Glomerular endothelial cell (primary cell): ENCODE measurements around the gene ZCRB1. TPM values are rescaled to one million over a fixed set of nuclear protein-coding genes. Genes with fewer than 3 reads are reported as not detected.
"Not testable (repeated sequence)": the region's sequence is repeated elsewhere in the genome, so short reads cannot be mapped to it uniquely, and the experiment has no call there.

Experiments used
- DNase-seq: peaks from one replicate; pipeline ENCODE4 v3.0.0-alpha.2; 2011; ENCODE audit warnings: low read depth, low spot score; ENCODE audit errors: extremely low read depth
- total RNA-seq: library from RNA; depleted of rRNA; stranded (reverse); fragments of >200 nt; gene quantifications from 2 replicates; pipeline ENCODE4 v1.2.3, GENCODE V29; 2015

Gene ZCRB1, protein sequence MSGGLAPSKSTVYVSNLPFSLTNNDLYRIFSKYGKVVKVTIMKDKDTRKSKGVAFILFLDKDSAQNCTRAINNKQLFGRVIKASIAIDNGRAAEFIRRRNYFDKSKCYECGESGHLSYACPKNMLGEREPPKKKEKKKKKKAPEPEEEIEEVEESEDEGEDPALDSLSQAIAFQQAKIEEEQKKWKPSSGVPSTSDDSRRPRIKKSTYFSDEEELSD
- 30.3 and 33.3 TPM in 2 replicates for total RNA-seq

GRCh38 chr12:42325653-42326474, at the start of gene ZCRB1, which contains the start of gene PPHLN1:
TSS of gene ZCRB1 (minus strand) at chr12:42326094. CDS start at chr12:42324102, 1,992 bp downstream.
TSS of gene PPHLN1 (plus strand) at chr12:42326167. CDS start at chr12:42335903, 9,736 bp downstream.
- DNase-seq, result no peak

DNA sequence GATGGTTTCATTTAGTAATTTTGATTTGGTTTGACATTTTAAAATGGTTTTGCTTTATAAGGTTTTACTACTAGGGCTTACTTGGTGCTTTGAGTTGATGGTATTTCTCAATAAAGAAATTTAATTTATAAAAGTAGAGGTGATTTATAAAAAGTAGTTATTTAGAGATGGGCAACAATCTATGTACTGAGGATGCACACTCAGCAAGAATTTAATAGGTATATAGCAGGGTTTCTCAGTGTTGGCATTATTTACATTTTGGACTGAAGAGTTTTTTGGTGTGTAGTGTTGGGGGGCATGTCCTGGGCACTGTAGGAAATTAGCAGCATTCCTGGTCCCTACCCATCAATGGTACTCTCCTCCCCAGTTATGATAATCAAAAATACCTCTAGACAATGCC, 47.8 kb upstream of the ZCRB1 start:
- no peak for DNase-seq

GRCh38 chr12:42372154-42372791, 46.4 kb upstream of the ZCRB1 start:
- DNase-seq, result peak; percentile 50

DNA sequence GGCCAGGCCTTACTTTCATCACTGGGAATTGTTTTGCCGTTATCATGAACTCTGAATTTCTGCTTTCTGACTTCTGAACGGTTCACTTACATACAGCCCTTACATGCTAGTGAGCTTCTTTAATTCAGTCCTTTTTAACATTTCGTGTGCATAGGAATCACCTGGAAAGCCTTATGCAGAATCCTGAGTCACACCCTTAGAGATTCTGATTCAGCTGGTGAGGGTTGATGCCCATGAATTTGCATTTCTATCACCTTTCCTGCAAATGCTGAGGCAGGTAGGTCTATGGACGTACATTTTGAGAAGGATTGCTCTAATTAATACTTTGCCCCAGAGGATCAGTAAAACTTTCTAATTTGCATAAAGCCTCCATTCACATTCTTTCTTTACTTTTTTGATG, 44.1 kb upstream of the ZCRB1 start:
- no peak for DNase-seq

- DNase-seq, result no peak
Observed at GRCh38 chr12:42365486-42365885, 39.6 kb upstream of the ZCRB1 start.

DNA sequence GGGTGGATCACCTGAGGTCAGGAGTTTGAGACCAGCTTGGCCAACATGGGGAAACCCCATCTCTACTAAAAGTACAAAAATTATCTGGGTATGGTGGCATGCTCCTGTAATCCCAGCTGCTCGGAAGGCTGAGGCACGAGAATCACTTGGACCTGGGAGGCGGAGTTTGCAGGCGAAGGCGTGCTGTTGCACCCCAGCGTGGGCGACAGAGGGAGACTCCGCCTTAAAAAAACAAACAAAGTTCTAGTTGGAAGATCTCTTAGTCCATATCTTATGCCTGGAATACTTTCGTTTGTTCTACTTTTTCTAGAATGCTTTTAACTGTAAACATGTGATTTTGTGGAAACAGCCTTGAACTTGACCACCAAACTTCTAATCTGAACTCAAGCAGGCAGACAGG, 38.8 kb upstream of the ZCRB1 start:
- no peak for DNase-seq

DNA sequence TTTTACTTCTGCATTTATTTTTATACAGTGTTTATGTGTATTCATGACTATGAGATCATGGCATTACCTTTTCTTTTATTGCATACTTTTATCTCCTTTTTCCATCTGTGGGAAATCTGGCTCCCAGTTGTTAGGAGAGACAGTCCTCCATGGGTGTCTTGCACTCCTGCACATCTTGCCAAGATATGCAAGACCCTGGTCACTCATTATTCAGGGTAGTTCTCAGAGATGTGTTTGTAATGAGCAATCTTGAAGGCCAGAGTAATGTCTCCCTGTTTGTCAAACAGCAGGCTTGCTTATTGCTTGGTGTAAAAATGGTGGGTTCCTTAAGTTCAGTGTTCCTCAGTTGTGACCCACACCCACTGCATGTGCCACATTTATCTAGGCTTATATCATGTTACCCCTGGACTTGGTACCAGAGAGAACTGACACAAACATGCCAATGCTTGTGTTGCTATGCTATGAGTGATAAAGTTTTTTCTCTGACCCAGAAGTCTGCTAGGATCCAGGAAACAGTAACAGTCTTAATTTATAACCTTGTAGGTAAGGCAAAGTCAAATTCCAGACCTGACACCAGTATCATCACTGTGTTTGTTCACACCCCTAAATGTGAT, 36.9 kb upstream of the ZCRB1 start:
- DNase-seq, result no peak

DNA sequence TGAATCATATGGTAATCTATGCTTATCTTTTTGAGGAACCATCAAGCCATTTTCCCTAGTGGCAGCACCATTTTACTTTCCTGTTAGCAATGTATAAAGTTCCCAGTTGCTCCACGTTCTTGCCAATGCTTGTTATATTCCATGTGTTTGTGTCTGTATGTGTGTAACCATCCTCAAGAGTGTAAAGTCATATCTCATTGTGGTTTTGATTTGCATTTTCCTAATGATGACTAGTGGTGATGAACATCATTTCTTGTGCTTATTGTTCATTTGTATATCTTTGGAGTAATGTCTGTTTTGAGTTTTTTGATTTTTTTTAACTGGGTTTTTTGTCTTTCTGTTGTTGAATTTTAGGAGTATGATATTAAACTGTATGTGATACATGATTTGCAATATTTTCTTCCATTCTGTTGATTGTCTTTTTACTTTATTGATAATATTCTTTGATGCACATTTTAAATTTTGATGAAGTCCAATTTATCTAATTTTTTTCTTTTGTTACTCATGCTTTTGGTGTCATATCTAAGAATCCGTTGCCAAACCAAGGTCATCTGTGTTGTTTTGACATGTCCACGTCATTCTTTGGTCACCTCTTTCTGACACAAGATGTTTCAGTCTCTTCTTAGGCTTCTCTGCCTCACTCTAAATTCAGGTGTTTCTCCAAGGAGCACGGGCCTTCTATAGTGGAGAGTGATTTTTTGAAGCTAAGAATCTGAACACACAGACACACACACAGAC, 36.2 kb upstream of the ZCRB1 start:
- DNase-seq, result no peak

GRCh38 chr12:42360747-42361403, 35.0 kb upstream of the ZCRB1 start:
- no peak for DNase-seq

- no peak for DNase-seq
Observed at GRCh38 chr12:42356344-42356743, 30.4 kb upstream of the ZCRB1 start.

DNA sequence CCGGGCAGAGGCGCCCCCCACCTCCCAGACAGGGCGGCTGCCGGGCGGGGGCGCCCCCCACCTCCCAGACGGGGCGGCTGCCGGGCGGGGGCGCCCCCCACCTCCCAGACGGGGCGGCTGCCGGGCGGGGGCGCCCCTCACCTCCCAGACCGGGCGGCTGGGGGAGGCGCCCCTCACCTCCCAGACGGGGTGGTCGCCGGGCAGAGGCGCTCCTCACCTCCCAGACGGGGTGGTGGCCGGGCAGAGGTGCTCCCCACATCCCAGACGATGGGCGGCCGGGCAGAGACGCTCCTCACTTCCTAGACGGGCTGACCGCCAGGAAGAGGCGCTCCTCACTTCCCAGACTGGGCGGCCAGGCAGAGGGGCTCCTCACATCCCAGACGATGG, 24.1 kb upstream of the ZCRB1 start:
- DNase-seq, result not testable (repeated sequence)

DNA sequence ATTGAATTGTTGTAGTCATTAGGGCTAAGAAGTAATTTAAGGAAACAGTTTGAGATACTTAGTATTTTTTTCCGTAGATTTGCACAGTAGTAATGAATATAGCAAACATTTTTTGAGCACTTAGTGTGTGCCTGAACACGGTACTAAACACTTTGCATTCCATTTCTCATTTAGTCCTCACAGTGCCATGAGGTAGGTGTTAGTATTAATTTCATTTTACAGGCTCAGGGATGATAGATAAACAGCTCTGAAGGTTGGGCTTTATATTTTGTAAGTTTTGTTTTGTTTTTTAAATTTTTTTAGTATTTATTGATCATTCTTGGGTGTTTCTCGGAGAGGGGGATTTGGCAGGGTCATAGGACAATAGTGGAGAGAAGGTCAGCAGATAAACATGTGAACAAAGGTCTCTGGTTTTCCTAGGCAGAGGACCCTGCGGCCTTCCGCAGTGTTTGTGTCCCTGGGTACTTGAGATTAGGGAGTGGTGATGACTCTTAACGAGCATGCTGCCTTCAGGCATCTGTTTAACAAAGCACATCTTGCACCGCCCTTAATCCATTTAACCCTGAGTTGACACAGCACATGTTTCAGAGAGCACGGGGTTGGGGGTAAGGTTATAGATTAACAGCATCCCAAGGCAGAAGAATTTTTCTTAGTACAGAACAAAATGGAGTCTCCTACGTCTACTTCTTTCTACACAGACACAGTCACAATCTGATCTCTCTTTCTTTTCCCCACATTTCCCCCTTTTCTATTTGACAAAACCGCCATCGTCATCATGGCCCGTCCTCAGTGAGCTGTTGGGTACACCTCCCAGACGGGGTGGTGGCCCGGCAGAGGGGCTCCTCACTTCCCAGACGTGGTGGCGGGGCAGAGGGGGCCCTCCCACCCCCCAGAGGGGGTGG, 23.5 kb upstream of the ZCRB1 start:
- DNase-seq, result not testable (repeated sequence)

DNA sequence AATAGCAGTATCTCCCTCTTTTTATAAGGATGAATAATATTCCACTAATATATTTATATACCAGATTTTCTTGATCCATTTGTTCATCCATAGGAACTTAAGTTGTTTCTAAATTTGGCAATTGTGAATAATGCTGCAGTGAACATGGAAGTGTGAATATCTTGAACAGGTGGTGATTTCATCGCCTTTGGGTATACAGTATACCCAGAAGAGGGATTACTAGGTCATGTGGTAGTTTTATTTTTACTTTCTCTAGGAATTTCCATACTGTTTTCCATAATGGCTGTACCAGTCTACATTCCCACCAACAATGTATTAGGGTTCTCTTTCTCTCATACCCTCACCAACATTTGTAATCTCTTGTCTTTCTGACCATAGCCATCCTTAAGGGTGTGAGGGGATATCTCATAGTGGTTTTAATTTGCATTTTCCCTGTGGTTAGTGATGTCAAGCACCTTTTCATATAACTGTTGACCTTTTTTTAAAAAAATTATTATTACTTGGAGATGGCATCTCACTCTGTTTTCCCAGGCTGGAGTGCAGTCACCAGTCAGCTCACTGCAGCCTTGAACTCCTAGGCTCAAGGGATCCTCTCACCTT, 20.6 kb upstream of the ZCRB1 start:
- DNase-seq, result no peak

DNA sequence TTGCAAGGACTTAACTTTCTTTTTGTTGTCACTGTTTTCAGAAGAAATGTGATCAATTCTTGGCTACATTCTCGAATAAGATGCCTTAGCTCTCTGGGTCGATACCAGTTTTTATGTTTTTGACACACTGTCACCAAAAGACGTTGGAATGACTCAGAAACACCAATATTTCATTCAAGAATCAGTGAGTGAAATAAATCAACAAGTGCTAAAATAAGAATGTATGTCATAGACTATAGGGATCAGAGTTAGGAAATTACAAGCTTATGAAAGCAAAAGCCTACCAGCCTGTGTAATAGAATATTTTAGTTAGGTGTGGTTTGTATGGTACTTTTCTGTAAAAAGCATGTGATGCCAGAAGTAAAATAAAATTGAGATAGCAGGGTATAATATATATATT, 17.8 kb upstream of the ZCRB1 start:
- no peak for DNase-seq

DNA sequence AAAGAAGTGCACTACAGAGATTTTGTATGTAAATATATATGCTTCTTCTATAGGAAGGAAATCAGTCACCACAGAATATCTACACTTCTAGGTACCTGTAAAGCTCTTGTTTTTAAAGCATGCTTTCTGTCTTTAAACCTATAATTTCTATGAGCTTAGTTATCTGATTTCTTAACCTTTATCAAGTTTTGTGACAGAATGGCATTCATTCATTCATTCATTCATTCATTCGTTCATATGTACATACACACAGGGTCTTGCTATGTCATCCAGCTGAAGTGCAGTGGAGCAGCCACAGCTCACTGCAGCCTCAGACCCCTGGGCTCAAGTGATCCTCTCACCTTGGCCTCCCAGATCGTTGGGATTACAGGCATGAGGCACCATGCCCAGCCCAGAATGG, 16.1 kb upstream of the ZCRB1 start:
- DNase-seq, result no peak

- no peak for DNase-seq
Observed at GRCh38 chr12:42338280-42338679, 12.4 kb upstream of the ZCRB1 start.

DNA sequence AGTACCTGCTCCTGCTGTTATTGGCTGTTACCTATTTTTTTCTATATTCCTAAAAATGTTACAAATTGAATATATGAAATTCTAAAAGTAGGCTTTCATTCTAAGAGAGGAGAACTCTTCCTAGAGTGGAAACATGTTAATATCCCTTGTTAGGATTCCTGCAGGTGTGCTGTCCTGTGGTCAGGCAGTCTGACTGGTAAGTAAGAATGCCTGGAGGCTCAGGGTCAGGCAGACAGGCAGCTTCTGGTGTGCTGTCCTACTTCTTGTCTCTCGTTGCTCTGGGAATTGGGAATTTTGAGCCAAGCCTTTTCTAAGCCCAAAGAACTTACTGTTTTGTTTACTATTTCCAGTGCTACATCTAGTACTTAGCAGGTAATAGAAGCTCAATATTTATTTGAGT, 10.4 kb upstream of the ZCRB1 start:
- DNase-seq, result no peak
